ENCODE data around the gene C1orf226. TPM values are rescaled to one million over a fixed set of nuclear protein-coding genes. Genes with fewer than 3 reads are reported as not detected.

The C1orf226 gene
- total and polyA plus RNA-seq, 2 of the 8 experiments (the other 6 are each of a cell fraction or from before 2014, with no cell fraction given): 8.2 to 18.8 TPM

DNA sequence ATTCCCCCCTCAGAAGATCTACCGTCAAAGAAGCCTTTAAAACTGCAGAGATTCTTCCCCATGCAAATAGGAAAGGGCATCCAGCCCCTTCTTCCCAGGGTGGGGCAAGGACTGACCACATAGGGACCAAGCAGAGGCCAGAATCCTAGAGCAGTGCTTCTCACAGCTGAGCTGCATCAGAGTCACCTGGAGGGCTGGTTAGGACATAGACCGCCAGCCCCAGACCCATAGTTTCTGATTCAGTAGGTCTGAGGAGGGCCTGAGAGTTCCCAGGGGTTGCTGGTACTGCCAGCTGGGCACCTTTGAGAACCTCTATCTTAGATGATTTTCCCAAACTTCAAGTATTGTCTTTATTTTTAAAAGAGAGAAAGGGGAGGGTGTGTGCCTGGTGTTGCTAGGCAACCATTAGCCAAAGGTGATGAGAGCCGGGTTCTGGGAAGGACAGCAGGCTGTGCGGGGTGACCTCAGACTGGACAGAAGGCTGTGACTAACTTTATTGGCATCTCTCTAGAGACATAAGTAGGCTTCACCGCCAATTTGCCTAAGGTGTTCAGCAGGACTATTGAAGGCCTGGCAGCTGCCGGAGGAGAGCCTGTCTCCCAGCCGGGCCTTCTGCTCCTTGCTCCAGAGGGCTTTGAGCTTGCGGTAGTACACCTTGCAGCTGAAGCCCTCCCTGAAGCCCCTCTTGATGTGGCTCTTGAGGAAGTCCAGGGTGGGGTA, 7.8 kb upstream of the C1orf226 start:
- 89% methylated on average over 8 of the region's 8 CpGs; no CpG with 5 or more reads in 1 of the 2 experiments for WGBS, 2 experiments (ENCODE audit: extremely low coverage in 1 of 2, insufficient coverage in 1 of 2, insufficient read length in 1 of 2, insufficient replicate concordance in 2 of 2, low coverage in 1 of 2, low lambda C conversion rate in 2 of 2, missing lambda C conversion rate in 1 of 2)
- 0 out of 8 replicates have a peak, but pooled peaks cover 0 to 2% (median 0%) of the 10 kb centered on the region in 4 experiments for H3K36me3 ChIP-seq (ENCODE audit: control insufficient read depth in 2 of 4, insufficient read depth in 4 of 4, low read length in 3 of 4)
- no peak overlapping the region for H3K4me2 ChIP-seq (ENCODE audit: insufficient read depth in 1 of 2, low read depth in 2 of 2, low read length in 2 of 2)
- H3K4me1 ChIP-seq (replicated peaks in 1 of 4; ENCODE audit: control insufficient read depth in 3 of 4, insufficient read depth in 4 of 4, low read length in 3 of 4): 0 out of 7 replicates have a peak, but pooled peaks cover 0 to 1% (median 0%) of the 10 kb centered on the region in 4 experiments
- H2BK120ac ChIP-seq (replicated peaks; ENCODE audit: low read depth, low read length): no peak overlapping the region
- FAIRE-seq (no peak), DNase-seq (ENCODE audit: low read depth in 1 of 2, low spot score in 2 of 2) (no peak)
- H3K79me1 ChIP-seq (ENCODE audit: low read depth, low read length): no peaks in the 10 kb centered on the region
- H4K20me1 ChIP-seq (replicated peaks in 1 of 2; ENCODE audit: control insufficient read depth in 1 of 2, insufficient read depth in 2 of 2, low read length in 2 of 2): no peaks in the 10 kb centered on the region
- CTCF ChIA-PET (ENCODE audit: partially characterized antibody): interaction anchor here (1.8 to 2.9 kb wide), 4 partner anchors 9 to 318 kb away, joined by 4 to 13 read pairs (median 6); no protein-coding TSS in a partner anchor
- H3K18ac ChIP-seq (ENCODE audit: extremely low read depth, low read length): no peak overlapping the region
- no peak overlapping the region for H4K8ac ChIP-seq (ENCODE audit: extremely low read depth, insufficient read depth, low read length)
- no peak overlapping the region for H2BK12ac ChIP-seq (ENCODE audit: low read depth, low read length)
- H2BK20ac ChIP-seq (ENCODE audit: low read length): no peak overlapping the region
- no peak overlapping the region for H3K56ac ChIP-seq (replicated peaks; ENCODE audit: insufficient read length, low read depth, low read length)
- no peak overlapping the region for H3K14ac ChIP-seq (ENCODE audit: insufficient read length)
- no peak overlapping the region for H3K23ac ChIP-seq (ENCODE audit: insufficient read length)
- no peak overlapping the region for H4K5ac ChIP-seq (ENCODE audit: insufficient read length, low read depth, low read length)
- H4K91ac ChIP-seq (replicated peaks; ENCODE audit: insufficient read length, low read length): no peak overlapping the region
- no peak overlapping the region for H2AK5ac ChIP-seq (ENCODE audit: low read depth, low read length)
- H3K4ac ChIP-seq (replicated peaks; ENCODE audit: insufficient read length, low read depth, low read length): no peak overlapping the region
- H2AFZ ChIP-seq (ENCODE audit: low read length): no peak overlapping the region
- H3K79me2 ChIP-seq (ENCODE audit: control insufficient read depth in 1 of 2, insufficient read depth in 2 of 2, low read length in 2 of 2): no peaks in the 10 kb centered on the region
- H3K23me2 ChIP-seq (ENCODE audit: low read depth, low read length): no peaks in the 10 kb centered on the region
- H3K4me3 ChIP-seq (ENCODE audit: extremely low read depth in 1 of 4, insufficient read depth in 2 of 4, low read depth in 3 of 4, low read length in 4 of 4): no peak overlapping the region
- no peak overlapping the region for H2BK15ac ChIP-seq (ENCODE audit: low read length)
- no peak overlapping the region for H3K27ac ChIP-seq (ENCODE audit: low read depth, low read length)
- no peak overlapping the region for H3K9ac ChIP-seq (replicated peaks in 1 of 4; ENCODE audit: extremely low read depth in 1 of 4, low read depth in 3 of 4, low read length in 3 of 4)
- H3K27me3 ChIP-seq (replicated peaks in 1 of 4; ENCODE audit: control insufficient read depth in 3 of 4, extremely low read depth in 1 of 4, insufficient read depth in 3 of 4, low read length in 3 of 4): no peaks in the 10 kb centered on the region
- H2BK5ac ChIP-seq (ENCODE audit: low read depth, low read length): no peak overlapping the region
- H3K9me3 ChIP-seq (ENCODE audit: insufficient read depth in 2 of 2, low read depth in 1 of 2, low read length in 1 of 2): no peaks in the 10 kb centered on the region
- POLR2A ChIA-PET (ENCODE audit: partially characterized antibody): no interaction called here
- TF ChIP-seq KDM4A (IDR thresholded peaks at IDR 0.05; ENCODE audit: low read depth, low read length, severe bottlenecking) (no peak), FOSL1 (IDR thresholded peaks at IDR 0.05; ENCODE audit: insufficient read depth, low read depth, low read length) (no peak), RNF2 (IDR thresholded peaks at IDR 0.05; ENCODE audit: borderline replicate concordance, low read depth, low read length, missing control alignments, poor library complexity, severe bottlenecking) (no peak), TEAD4 (IDR thresholded peaks at IDR 0.05; ENCODE audit: low read depth, low read length) (no peak), HDAC6 (IDR thresholded peaks at IDR 0.05; ENCODE audit: low read depth, low read length) (no peak), CTBP2 (IDR thresholded peaks at IDR 0.05; ENCODE audit: borderline replicate concordance, insufficient read depth, insufficient read length, low read length) (no peak), BACH1 (IDR thresholded peaks at IDR 0.05; ENCODE audit: low read length) (no peak), KDM5A (IDR thresholded peaks at IDR 0.05; ENCODE audit: low read length) (no peak)
- TF ChIP-seq, protein P1, sequence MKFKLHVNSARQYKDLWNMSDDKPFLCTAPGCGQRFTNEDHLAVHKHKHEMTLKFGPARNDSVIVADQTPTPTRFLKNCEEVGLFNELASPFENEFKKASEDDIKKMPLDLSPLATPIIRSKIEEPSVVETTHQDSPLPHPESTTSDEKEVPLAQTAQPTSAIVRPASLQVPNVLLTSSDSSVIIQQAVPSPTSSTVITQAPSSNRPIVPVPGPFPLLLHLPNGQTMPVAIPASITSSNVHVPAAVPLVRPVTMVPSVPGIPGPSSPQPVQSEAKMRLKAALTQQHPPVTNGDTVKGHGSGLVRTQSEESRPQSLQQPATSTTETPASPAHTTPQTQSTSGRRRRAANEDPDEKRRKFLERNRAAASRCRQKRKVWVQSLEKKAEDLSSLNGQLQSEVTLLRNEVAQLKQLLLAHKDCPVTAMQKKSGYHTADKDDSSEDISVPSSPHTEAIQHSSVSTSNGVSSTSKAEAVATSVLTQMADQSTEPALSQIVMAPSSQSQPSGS (IDR thresholded peaks at IDR 0.05; ENCODE audit: low read length): no peak
- TF ChIP-seq, protein P2, sequence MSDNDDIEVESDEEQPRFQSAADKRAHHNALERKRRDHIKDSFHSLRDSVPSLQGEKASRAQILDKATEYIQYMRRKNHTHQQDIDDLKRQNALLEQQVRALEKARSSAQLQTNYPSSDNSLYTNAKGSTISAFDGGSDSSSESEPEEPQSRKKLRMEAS (IDR thresholded peaks at IDR 0.05): no peak

All from H1 (cell line).